Astrocyte of the spinal cord (primary cell): ENCODE measurements around the gene INPP5A.
"Not testable (repeated sequence)": the region's sequence is repeated elsewhere in the genome, so short reads cannot be mapped to it uniquely, and the experiment has no call there.

ENCODE experiments used
- DNase-seq: peaks from one replicate; pipeline ENCODE4 v3.0.0; 2011; ENCODE audit warnings: low read depth, low spot score
- H3K4me3 ChIP-seq: 2 replicates; pipeline ENCODE4 v1.5.1; 2011; ENCODE audit warnings: low read depth, mild to moderate bottlenecking, low read length, moderate library complexity
- in situ Hi-C: cut with HindIII; loops from 2 replicates; pipeline ENCODE4 v1.10.0; 2017; ENCODE audit warnings: low sequenced_read_pairs
- TF ChIP-seq, protein P1 (sequence below): IDR thresholded peaks from 2 replicates; pipeline ENCODE4 v1.5.1; 2012; ENCODE audit warnings: low read depth, mild to moderate bottlenecking, low read length, inconsistent platforms

The INPP5A gene

DNA sequence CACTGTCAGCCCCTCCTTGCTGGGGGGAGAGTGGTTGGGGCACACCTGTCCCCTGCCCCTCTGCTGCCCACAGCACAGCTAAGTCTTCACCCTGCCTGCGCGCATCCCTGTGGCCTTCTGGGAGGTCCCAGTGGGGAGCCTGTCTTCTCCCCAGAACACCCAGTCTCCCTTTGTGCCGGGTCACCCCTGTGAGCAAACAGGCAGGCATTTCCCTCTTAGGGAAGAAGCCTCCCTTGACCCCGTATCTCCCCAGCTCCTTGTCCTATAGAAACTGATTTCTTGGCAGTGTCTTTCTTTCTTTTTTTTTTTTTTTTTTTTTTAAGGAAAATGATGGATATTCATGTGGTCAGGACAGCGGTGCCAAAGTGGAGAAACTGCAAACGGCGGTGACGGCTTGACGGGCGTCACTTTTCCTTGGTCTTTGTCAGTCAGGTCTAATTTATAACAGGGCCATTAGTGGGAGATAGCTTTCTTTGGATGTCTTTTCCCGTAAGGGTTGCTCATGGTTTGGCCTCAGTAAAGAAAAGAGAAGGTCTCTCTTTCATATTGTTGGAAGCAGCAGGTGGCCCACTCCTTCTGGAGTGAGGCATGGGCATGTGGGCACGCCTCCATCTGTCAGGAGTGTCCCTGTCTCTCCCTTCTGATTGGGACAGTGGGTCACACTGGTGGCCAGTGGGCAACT is 133.1 kb downstream of the INPP5A start:
- TF ChIP-seq, protein P1, sequence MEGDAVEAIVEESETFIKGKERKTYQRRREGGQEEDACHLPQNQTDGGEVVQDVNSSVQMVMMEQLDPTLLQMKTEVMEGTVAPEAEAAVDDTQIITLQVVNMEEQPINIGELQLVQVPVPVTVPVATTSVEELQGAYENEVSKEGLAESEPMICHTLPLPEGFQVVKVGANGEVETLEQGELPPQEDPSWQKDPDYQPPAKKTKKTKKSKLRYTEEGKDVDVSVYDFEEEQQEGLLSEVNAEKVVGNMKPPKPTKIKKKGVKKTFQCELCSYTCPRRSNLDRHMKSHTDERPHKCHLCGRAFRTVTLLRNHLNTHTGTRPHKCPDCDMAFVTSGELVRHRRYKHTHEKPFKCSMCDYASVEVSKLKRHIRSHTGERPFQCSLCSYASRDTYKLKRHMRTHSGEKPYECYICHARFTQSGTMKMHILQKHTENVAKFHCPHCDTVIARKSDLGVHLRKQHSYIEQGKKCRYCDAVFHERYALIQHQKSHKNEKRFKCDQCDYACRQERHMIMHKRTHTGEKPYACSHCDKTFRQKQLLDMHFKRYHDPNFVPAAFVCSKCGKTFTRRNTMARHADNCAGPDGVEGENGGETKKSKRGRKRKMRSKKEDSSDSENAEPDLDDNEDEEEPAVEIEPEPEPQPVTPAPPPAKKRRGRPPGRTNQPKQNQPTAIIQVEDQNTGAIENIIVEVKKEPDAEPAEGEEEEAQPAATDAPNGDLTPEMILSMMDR = no peak
- in situ Hi-C loops = no loop called here
- DNase-seq = peak; percentile 12
- H3K4me3 ChIP-seq = no peak overlapping the region

DNA sequence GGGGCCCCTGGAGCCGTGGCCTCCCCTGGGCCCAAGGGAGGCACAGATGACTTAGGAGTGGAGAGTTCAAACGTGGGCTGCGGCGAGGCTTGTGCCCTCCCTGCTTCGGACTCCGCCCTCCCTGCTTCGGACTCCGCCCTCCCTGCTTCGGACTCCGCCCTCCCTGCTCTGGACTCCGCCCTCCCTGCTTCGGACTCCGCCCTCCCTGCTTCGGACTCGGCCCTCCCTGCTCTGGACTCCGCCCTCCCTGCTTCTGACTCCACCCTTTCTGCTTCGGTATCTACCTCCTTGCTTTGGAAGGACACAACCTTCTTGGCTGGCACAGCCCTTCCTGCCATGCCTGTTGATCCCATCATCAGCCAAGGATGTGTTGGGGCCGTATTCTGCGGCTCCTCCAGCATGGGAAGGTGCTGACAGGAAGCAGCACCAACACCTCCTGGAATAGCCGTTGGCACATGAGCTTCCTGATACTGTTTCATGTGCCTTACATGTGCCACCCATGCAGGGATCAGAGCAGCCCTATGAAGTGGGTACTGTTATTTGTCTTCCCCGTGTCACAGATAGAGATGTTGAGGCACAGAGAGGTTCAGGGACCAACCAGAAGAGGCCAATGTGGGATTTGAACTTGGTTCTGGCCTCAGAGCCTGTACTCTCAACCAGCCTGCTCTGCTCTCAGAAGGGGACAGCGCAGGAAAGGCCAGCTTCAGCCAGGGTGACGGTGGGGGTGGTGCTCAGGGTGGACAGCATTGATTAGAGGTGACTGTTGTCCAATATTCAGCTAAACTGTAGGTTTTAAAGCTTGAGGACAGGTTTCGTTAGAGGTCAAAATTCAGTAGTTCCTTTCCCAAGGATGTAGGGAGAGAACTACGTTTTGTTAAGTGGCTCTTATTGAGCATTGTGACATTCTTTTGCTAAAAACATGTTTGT is 133.9 kb downstream of the INPP5A start:
- TF ChIP-seq, protein P1 = no peak
- in situ Hi-C loops = no loop called here
- DNase-seq = no peak
- H3K4me3 ChIP-seq = no peak overlapping the region

DNA sequence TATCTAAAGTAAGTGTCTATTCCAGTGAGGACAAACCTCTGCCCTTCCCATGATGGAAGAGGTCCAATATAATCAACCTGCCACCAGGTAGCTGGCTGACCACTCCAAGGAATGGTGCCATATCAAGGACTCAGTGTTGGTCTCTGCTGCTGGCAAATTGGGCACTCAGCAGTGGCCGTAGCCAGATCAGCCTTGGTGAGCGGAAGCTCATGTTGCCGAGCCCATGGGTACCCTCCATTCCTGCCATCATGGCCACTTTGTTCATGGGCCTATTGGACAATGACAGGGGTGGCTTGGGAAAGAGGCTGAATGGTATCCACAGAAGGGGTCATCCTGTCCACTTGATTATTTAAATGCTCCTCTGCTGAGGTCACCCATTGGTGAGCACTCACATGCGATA is 136.2 kb downstream of the INPP5A start:
- in situ Hi-C loops, DNase-seq: not testable (repeated sequence)

DNA sequence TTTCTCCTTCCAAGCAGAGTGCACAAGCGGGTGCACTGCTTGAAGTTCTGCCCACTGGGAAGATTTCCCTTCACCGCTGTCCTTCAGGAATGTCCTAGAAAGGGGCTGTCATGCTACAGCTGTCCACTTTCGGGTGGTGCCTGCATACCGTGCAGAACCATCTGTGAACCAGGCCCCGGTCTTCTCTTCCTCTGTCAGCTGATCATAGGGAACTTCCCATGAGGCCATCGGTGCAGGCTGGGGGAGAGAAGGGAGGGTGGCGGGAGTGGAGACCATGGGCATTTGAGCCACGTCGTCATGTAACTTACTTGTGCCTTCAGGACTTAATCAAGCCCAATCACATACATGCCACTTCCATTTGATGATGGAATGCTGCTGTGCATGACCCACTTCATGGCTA is 136.7 kb downstream of the INPP5A start:
- TF ChIP-seq, protein P1 = no peak
- DNase-seq = no peak
- no peak overlapping the region for H3K4me3 ChIP-seq
- in situ Hi-C loops = no loop called here

More for the DNA sequence above, 136.2 kb downstream of the INPP5A start:
- not testable (repeated sequence) for H3K4me3 ChIP-seq

DNA sequence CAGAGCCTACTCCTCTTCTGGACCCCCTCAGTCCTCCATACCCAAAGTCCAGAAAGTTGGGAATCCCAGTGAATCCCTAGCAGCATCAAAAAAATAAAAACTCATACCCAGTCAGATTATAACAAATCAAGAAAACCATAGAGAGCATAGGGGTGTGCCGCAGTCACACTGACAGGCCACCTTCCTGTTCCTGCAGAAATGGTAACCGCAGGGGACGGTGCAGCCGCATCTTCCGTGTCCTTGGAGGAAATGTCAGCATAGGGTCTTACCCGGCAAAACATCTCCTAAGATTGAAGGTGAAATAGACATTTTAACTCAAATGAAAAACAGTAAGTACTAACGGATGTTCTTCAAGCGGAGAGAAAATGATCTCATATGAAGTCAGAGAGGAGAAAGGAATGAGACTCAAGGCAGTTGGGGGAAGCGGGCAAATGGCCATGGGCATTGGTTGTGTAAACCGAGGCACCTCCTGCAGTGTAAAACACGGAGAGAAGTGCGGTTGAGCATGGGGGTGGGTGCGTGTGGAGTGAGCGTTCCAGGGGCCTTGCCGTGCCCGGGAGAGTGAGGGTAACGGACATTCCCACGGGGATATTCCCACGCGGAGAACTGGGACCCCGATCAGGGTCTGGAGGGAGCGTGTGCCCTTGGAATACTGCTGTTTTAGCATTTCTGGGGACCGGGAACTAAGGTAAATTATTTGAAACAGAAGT is 137.6 kb downstream of the INPP5A start:
- in situ Hi-C loops = no loop called here
- H3K4me3 ChIP-seq = no peak overlapping the region
- TF ChIP-seq, protein P1 = no peak
- no peak for DNase-seq

DNA sequence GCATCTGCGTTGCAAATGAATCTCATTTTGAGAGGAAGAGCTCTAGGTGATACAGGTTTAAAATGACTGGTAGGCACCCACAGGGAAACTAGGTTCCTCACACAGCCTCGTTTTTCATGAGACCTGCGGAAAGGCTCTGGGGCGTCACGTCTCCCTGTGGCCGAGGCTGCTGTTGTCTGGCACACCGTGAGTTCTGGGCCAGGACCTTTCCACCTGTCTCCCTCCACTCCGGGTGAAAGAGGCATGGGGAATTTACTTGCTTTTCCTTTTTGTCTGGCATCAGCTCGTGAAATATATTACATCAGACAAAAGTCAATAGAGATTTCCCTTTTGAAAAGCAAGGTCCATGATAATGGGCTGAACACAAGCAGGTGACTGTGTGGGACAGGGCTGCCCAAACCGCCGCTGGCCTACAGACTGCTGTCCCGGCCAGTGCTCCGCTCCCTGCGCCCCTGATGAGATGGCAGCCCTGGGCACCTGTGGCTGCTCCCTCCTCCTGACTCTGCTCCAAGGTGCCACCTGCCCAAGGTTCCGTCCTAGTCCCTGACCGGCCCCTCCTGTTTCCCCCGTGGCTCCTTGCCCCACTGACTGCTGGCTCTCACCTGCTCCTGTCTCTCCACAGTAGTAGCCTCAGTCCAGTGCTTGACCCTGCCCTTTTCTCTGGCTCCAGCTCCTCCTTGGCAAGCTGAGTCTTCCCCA is 138.8 kb downstream of the INPP5A start:
- no peak for DNase-seq
- in situ Hi-C loops = no loop called here
- TF ChIP-seq, protein P1 = no peak

More for the DNA sequence above, 138.8 kb downstream of the INPP5A start:
- H3K4me3 ChIP-seq = no peak overlapping the region
